Sigmoid colon (tissue), 4 donors: Measurements from ENCODE around the gene EBP.

Experiments
- EP300 ChIP-seq, 4 donors: sonication (generic); formaldehyde crosslinking; IDR thresholded peaks; one replicate each; pipeline ENCODE4 v1.6.1; 2017; ENCODE audit warnings: antibody characterized with exemption in 4 of 4
- POLR2AphosphoS5 ChIP-seq, 4 donors: sonication (generic); formaldehyde crosslinking; IDR thresholded peaks; one replicate each; pipeline ENCODE4 v1.6.1; 2017; ENCODE audit warnings: antibody characterized with exemption in 4 of 4

GRCh38 chrX:48490661-48491060 lies 30.9 kb upstream of the EBP start:
- TF ChIP-seq POLR2AphosphoS5 (IDR thresholded peaks at IDR 0.05) (no peak), EP300 (IDR thresholded peaks at IDR 0.05) (no peak)
